Loucy (cell line): ENCODE data around the gene PDZD4.

Experiments
- H2AFZ ChIP-seq: fragments of 200-600 bp; sonication (generic); 2 replicates; pipeline ENCODE4 v1.6.0; 2016; ENCODE audit warnings: antibody characterized with exemption, mild to moderate bottlenecking, low read length, moderate library complexity
- H3F3A ChIP-seq: fragments of 200-600 bp; 2 replicates; pipeline ENCODE4 v1.6.0; 2016; ENCODE audit warnings: antibody characterized with exemption, low read depth, mild to moderate bottlenecking
- H3K27me3 ChIP-seq: fragments of 200-600 bp; sonication (generic); 2 replicates; pipeline ENCODE4 v1.6.1; 2014; ENCODE audit warnings: low read length, mild to moderate bottlenecking; ENCODE audit not compliant: insufficient read depth, poor library complexity, severe bottlenecking
- H3K36me3 ChIP-seq: fragments of 200-600 bp; sonication (generic); 2 replicates; pipeline ENCODE4 v1.6.1; 2016; ENCODE audit warnings: low read length; ENCODE audit not compliant: insufficient read depth
- H3K4me1 ChIP-seq: fragments of 200-600 bp; sonication (generic); 2 replicates; pipeline ENCODE4 v1.5.1; 2014; ENCODE audit warnings: low read length, mild to moderate bottlenecking; ENCODE audit not compliant: insufficient read depth, poor library complexity, severe bottlenecking
- H3K4me2 ChIP-seq: fragments of 200-600 bp; sonication (generic); 2 replicates; pipeline ENCODE4 v1.6.0; 2014; ENCODE audit warnings: antibody characterized with exemption, low read length, low read depth, mild to moderate bottlenecking; ENCODE audit not compliant: poor library complexity, severe bottlenecking
- H3K4me3 ChIP-seq: fragments of 200-600 bp; sonication (generic); 2 replicates; pipeline ENCODE4 v1.5.1; 2014; ENCODE audit warnings: low read length, mild to moderate bottlenecking, mixed read lengths; ENCODE audit not compliant: poor library complexity, severe bottlenecking
- H3K79me2 ChIP-seq: fragments of 200-600 bp; sonication (generic); 2 replicates; pipeline ENCODE4 v1.6.1; 2014; ENCODE audit warnings: low read length; ENCODE audit not compliant: insufficient read depth
- H3K9ac ChIP-seq: fragments of 200-600 bp; sonication (generic); 2 replicates; pipeline ENCODE4 v1.6.0; 2014; ENCODE audit warnings: mild to moderate bottlenecking, low read depth, low read length, moderate library complexity; ENCODE audit not compliant: poor library complexity, severe bottlenecking
- H3K9me2 ChIP-seq: fragments of 200-600 bp; sonication (generic); replicated peaks from 2 replicates; pipeline ENCODE4 v1.6.1; 2016; ENCODE audit warnings: low read depth, low read length, mixed read lengths
- H3K9me3 ChIP-seq: fragments of 200-600 bp; sonication (generic); 2 replicates; pipeline ENCODE4 v1.6.1; 2014; ENCODE audit warnings: mild to moderate bottlenecking, antibody characterized with exemption, low read length, low read depth; ENCODE audit not compliant: insufficient read depth
- H4K20me1 ChIP-seq: fragments of 200-600 bp; sonication (generic); 2 replicates; pipeline ENCODE4 v1.6.0; 2014; ENCODE audit warnings: antibody characterized with exemption, low read length, mild to moderate bottlenecking; ENCODE audit not compliant: insufficient read depth, poor library complexity, severe bottlenecking
- CTCF ChIP-seq: fragments of 200-600 bp; sonication (generic); conservative IDR thresholded peaks from 2 replicates; pipeline ENCODE4 v1.5.1; 2014; ENCODE audit warnings: mild to moderate bottlenecking, antibody characterized with exemption, low read length
- EZH2phosphoT487 ChIP-seq: fragments of 200-600 bp; IDR thresholded peaks from 2 replicates; pipeline ENCODE4 v1.6.1; 2018; ENCODE audit warnings: antibody characterized with exemption, mild to moderate bottlenecking, moderate library complexity, borderline replicate concordance

PDZD4 gene

GRCh38 chrX:153853180-153853901, 23.0 kb upstream of the PDZD4 start:
- H3K36me3 ChIP-seq = no peaks in the 10 kb centered on the region
- H3K27me3 ChIP-seq = no peaks in the 10 kb centered on the region
- no peaks in the 10 kb centered on the region for H4K20me1 ChIP-seq
- no peak overlapping the region for H2AFZ ChIP-seq
- H3K4me3 ChIP-seq = no peak overlapping the region
- H3K4me1 ChIP-seq = peaks cover 3% of the 10 kb centered on the region
- H3F3A ChIP-seq = no peaks in the 10 kb centered on the region
- H3K9ac ChIP-seq = no peak overlapping the region
- H3K9me3 ChIP-seq = no peaks in the 10 kb centered on the region
- TF ChIP-seq EZH2phosphoT487 (no peak), CTCF (no peak)
- no peaks in the 10 kb centered on the region for H3K9me2 ChIP-seq
- H3K4me2 ChIP-seq = no peak overlapping the region
- H3K79me2 ChIP-seq = no peaks in the 10 kb centered on the region

GRCh38 chrX:153851981-153852380, 21.6 kb upstream of the PDZD4 start:
- no peaks in the 10 kb centered on the region for H3F3A ChIP-seq
- no peak overlapping the region for H3K9ac ChIP-seq
- no peaks in the 10 kb centered on the region for H3K36me3 ChIP-seq
- H3K4me2 ChIP-seq = no peak overlapping the region
- H4K20me1 ChIP-seq = no peaks in the 10 kb centered on the region
- H3K79me2 ChIP-seq = no peaks in the 10 kb centered on the region
- TF ChIP-seq CTCF (no peak), EZH2phosphoT487 (no peak)
- no peak overlapping the region for H3K4me3 ChIP-seq
- H3K9me3 ChIP-seq = no peaks in the 10 kb centered on the region
- H3K9me2 ChIP-seq = no peaks in the 10 kb centered on the region
- H3K4me1 ChIP-seq = no peaks in the 10 kb centered on the region
- no peak overlapping the region for H2AFZ ChIP-seq
- no peaks in the 10 kb centered on the region for H3K27me3 ChIP-seq

DNA sequence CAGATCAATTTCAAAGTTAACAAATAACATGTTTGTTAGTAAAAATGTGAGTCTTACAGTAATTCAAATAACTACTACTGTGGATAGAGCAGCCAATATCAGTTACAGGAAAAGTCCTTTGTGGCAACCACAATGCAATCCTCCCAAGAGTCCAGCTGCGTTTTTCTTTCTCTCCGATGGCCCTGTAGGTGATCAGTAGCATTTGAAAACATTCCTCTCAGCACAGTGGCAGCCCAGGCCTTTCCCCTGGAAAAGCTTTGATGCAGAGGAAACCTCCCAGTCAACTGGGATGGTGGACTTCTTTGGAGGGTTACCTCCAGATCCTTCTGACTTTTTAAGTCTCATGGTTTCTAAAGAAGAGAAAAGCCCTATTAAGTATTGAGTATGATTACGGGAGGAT, 18.0 kb upstream of the PDZD4 start:
- no peaks in the 10 kb centered on the region for H3K9me3 ChIP-seq
- no peaks in the 10 kb centered on the region for H3F3A ChIP-seq
- no peak overlapping the region for H3K9ac ChIP-seq
- TF ChIP-seq CTCF (no peak), EZH2phosphoT487 (no peak)
- no peaks in the 10 kb centered on the region for H3K36me3 ChIP-seq
- no peaks in the 10 kb centered on the region for H3K9me2 ChIP-seq
- no peak overlapping the region for H3K4me3 ChIP-seq
- H3K4me1 ChIP-seq = no peaks in the 10 kb centered on the region
- H4K20me1 ChIP-seq = no peaks in the 10 kb centered on the region
- no peaks in the 10 kb centered on the region for H3K27me3 ChIP-seq
- no peaks in the 10 kb centered on the region for H3K79me2 ChIP-seq
- no peak overlapping the region for H3K4me2 ChIP-seq
- no peak overlapping the region for H2AFZ ChIP-seq
